HFFc6 (cell line): ENCODE results near the gene CD247. TPM values are rescaled to one million over a fixed set of nuclear protein-coding genes. Genes with fewer than 3 reads are reported as not detected.

ENCODE experiments used
- DNase-seq: peaks from one replicate; pipeline ENCODE4 v3.0.0-alpha.2; 2018
- H3K27ac Mint-ChIP-seq: 2 replicates; pipeline ENCODE4 v1.8.0; 2020; ENCODE audit warnings: mild to moderate bottlenecking, mixed read lengths
- H3K27me3 Mint-ChIP-seq: 2 replicates; pipeline ENCODE4 v1.8.0; 2021; ENCODE audit warnings: mild to moderate bottlenecking, moderate library complexity, mixed read lengths; ENCODE audit not compliant: insufficient read depth
- H3K36me3 Mint-ChIP-seq: 2 replicates; pipeline ENCODE4 v1.8.0; 2021; ENCODE audit warnings: low read depth, mixed read lengths
- H3K4me1 Mint-ChIP-seq: 2 replicates; pipeline ENCODE4 v1.8.0; 2020; ENCODE audit warnings: low read depth, mixed read lengths
- H3K4me3 Mint-ChIP-seq: 2 replicates; pipeline ENCODE4 v1.8.0; 2020; ENCODE audit warnings: mild to moderate bottlenecking, moderate library complexity, mixed read lengths
- H3K9me3 Mint-ChIP-seq: 2 replicates; pipeline ENCODE4 v1.8.0; 2020; ENCODE audit warnings: mild to moderate bottlenecking, mixed read lengths
- CTCF ChIP-seq: fragments of 200-600 bp; sonication (generic); IDR thresholded peaks from 2 replicates; pipeline ENCODE4 v1.5.0; 2021; ENCODE audit warnings: antibody characterized with exemption, mild to moderate bottlenecking
- long read RNA-seq: library from polyadenylated mRNA; unstranded; transcript quantifications from one replicate; pipeline ENCODE4 v2.0.0, GENCODE V29; 2019
- total RNA-seq, 6 experiments: library from RNA; stranded (reverse); fragmentation: NEBNext Ultra II Directional; extraction: Animal tissue kit (Norgen Biotek cat#: 25700); gene quantifications; 2 replicates in 1 of 6; 3 replicates in 5 of 6; pipeline ENCODE4 v1.2.3, GENCODE V29; 2021

Gene CD247
- total RNA-seq: not detected
- long read RNA-seq: 0 reads

DNA sequence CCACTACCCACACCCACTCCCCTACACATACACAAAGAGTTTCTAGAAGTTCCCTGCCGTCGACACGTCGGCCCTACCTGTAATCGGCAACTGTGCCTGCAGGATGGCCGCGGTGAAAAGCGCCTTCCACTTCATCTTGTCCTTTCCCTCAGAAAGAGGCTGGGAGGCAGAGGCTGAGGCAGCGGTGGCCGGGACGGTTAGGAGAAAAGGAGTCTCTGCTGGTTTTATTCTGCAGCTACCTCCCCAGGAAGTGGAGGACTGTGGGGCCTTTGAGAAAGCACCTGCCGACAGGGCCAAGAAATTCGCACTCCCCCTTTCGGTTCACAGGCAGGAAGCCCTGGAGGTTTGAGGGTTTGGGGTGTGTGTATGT, at the start of gene CD247:
Gene CD247, minus strand, starts transcription at position 199 of the 370 bp plus-strand sequence. Its CDS starts 64 bp downstream, at position 135.
- peak within 1 kb of the TSS; percentile 50; the same call in 1 of the 2 replicates for H3K4me3 Mint-ChIP-seq
- H3K4me1 Mint-ChIP-seq: peaks cover 19% of the 10 kb centered on the region; the same call in 1 of the 2 replicates
- H3K27me3 Mint-ChIP-seq: peaks cover 11% of the 10 kb centered on the region

DNA sequence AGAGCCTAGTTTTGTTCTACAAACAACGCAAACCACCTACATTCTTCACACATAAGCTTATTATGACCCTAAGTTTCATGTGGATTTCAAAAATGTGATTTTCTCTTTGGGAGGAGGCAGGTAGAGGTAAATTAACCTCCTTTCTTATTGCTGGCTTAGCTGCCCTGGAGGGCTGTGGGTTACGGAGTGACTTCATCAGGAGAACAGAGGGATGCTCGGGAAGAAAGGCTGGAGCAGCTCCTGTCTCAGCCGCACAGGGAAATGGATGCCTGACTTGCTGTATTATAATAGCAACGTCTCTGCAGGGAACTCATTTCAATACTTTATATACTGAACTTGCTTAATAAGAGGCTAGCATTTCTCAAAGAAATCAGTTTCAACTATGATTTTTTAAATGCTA, 49.3 kb upstream of the CD247 start:
- no peaks in the 10 kb centered on the region for H3K36me3 Mint-ChIP-seq
- no peak overlapping the region for H3K27ac Mint-ChIP-seq
- no peak overlapping the region for H3K4me3 Mint-ChIP-seq
- H3K4me1 Mint-ChIP-seq: no peaks in the 10 kb centered on the region
- peaks cover 20% of the 10 kb centered on the region for H3K27me3 Mint-ChIP-seq
- no peaks in the 10 kb centered on the region for H3K9me3 Mint-ChIP-seq
- DNase-seq: no peak
- no peak for TF ChIP-seq CTCF

More for the DNA sequence above, at the start of gene CD247:
- H3K36me3 Mint-ChIP-seq: no peaks in the 10 kb centered on the region
- H3K27ac Mint-ChIP-seq: no peak within 1 kb of the TSS; the same call in 1 of the 2 replicates
- TF ChIP-seq CTCF: no peak
- H3K9me3 Mint-ChIP-seq: no peaks in the 10 kb centered on the region
- DNase-seq: no peak

- Mint-ChIP-seq H3K4me1 (no peaks in the 10 kb centered on the region), H3K36me3 (no peaks in the 10 kb centered on the region), H3K4me3 (no peak overlapping the region), H3K27ac (no peak overlapping the region), H3K27me3 (peaks cover 20% of the 10 kb centered on the region), H3K9me3 (no peaks in the 10 kb centered on the region)
- no peak for DNase-seq
- no peak for TF ChIP-seq CTCF
These were observed 48.4 kb upstream of the CD247 start for GRCh38 chr1:167566766-167567165.

DNA sequence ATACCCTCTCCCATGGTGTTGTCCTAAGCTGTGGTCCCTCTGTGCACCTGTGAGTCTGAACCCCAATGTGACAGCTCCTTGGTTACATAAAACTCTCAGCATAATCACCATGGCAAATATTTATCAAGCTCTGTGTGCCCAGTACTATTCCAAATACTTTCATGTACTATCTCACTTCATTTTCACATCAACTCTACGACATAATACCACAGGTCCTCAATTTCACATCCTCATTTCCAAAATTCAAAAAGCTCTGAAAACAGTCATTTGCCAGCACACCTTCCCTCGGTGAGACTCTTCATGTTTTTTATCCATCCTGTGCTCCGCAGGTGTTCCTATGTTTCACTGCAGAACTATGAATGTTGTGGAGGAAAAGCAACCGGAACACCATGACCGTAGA, 47.6 kb upstream of the CD247 start:
- no peak for DNase-seq
- Mint-ChIP-seq H3K36me3 (no peaks in the 10 kb centered on the region), H3K9me3 (no peaks in the 10 kb centered on the region), H3K27me3 (peaks cover 20% of the 10 kb centered on the region), H3K4me3 (no peak overlapping the region), H3K27ac (no peak overlapping the region), H3K4me1 (no peaks in the 10 kb centered on the region)
- TF ChIP-seq CTCF: no peak

DNA sequence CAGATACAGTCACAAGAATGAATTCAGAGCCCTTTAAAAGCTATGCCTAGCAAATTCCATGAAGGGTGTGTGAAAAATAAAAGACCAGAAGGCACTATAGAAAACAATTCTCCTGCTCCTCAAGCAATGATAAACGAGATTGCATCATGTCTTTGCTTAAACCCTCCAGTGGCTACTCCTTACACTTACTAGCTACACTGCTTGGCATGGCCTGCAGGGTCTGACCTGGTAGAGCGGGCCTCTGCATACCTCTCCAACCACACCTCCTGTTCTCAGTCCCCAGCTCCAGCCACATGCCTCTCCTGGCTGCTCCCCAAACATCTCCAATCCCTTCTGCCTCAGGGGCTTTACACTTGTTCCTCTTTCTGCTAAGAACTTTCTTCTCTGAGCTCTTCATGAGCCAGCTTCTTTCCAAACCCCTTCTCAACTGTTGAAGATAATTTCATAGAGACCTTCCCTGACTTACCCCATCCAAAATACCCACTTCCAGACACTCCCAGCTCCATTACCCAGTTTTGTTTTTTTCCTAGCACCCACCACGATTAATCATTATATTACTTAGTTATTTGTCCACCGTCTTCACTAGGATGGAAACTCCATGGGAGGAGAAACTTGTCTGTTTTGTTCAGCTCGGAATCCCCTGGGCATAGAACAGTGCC, 46.4 kb upstream of the CD247 start:
- Mint-ChIP-seq H3K27me3 (peaks cover 12% of the 10 kb centered on the region), H3K4me1 (no peaks in the 10 kb centered on the region), H3K27ac (no peak overlapping the region), H3K4me3 (no peak overlapping the region), H3K36me3 (no peaks in the 10 kb centered on the region), H3K9me3 (no peaks in the 10 kb centered on the region)
- no peak for TF ChIP-seq CTCF
- peak; percentile 24 for DNase-seq
